Uterus (tissue), 2 donors: ENCODE data around the gene FBXW2.

ENCODE experiments used
- POLR2A ChIP-seq, 2 donors: fragments of 450-650 bp; IDR thresholded peaks; one replicate each; pipeline ENCODE4 v1.6.1; 2016; ENCODE audit warnings: antibody characterized with exemption in 2 of 2, mild to moderate bottlenecking in 1 of 2, moderate library complexity in 1 of 2
- TF ChIP-seq, protein P1 (sequence below), 4 experiments: fragments of 200-600 bp in 2 of 4; fragments of 450-650 bp in 2 of 4; sonication (generic) in 2 of 4; IDR thresholded peaks; one replicate each; pipeline ENCODE4 v1.5.1; 2016 to 2019; ENCODE audit warnings: antibody characterized with exemption in 4 of 4, mild to moderate bottlenecking in 2 of 4, moderate library complexity in 1 of 4

DNA sequence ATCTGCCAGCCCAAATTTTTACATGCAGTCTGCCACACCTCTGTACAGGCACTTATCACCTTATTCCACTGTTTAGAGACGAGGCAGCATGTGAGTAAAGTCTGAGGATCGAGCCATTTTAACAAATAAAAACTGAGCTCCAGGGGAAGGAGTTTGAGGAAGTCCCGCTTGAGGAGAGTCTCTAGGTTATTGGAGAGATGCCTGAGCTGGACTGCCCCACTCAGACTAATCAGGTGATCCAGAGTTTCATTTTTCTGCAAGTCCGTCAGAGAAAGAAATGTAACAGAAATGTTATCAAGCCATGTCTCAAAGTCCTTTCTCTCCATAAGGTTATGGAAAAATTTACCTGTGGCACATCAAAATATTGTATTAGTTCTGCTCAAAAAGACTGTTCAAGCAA lies 5.3 kb downstream of the FBXW2 start:
- TF ChIP-seq, protein P1, sequence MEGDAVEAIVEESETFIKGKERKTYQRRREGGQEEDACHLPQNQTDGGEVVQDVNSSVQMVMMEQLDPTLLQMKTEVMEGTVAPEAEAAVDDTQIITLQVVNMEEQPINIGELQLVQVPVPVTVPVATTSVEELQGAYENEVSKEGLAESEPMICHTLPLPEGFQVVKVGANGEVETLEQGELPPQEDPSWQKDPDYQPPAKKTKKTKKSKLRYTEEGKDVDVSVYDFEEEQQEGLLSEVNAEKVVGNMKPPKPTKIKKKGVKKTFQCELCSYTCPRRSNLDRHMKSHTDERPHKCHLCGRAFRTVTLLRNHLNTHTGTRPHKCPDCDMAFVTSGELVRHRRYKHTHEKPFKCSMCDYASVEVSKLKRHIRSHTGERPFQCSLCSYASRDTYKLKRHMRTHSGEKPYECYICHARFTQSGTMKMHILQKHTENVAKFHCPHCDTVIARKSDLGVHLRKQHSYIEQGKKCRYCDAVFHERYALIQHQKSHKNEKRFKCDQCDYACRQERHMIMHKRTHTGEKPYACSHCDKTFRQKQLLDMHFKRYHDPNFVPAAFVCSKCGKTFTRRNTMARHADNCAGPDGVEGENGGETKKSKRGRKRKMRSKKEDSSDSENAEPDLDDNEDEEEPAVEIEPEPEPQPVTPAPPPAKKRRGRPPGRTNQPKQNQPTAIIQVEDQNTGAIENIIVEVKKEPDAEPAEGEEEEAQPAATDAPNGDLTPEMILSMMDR (IDR thresholded peaks at IDR 0.05) = no peak
- no peak for TF ChIP-seq POLR2A (IDR thresholded peaks at IDR 0.05)
